OCI-LY1 (cell line): ENCODE measurements around the gene EGFL6.

Experiments
- CTCF ChIP-seq: fragments of 200-600 bp; sonication (generic), shearing (Covaris generic); IDR thresholded peaks from 2 replicates; pipeline ENCODE4 v1.5.1; 2017; ENCODE audit warnings: mild to moderate bottlenecking, antibody characterized with exemption, low read length, moderate library complexity, mixed read lengths
- EZH2 ChIP-seq: fragments of 200-600 bp; sonication (generic), shearing (Covaris generic); IDR thresholded peaks from 2 replicates; pipeline ENCODE4 v1.8.0; 2017; ENCODE audit warnings: borderline replicate concordance, mixed run types, mild to moderate bottlenecking, antibody characterized with exemption, low read length, moderate library complexity, mixed read lengths

- TF ChIP-seq CTCF (no peak), EZH2 (no peak)
Measured at GRCh38 chrX:13570261-13570605, 832 bp downstream of the EGFL6 start.
